Activated naive CD8-positive, alpha-beta T cell treated with anti-CD3 and anti-CD28 coated beads, Interleukin-2, amount 50 U/mL, for 24 hours (primary cell): ENCODE data around the gene ITK.

Experiments
- ATAC-seq: fragments of 150-1000 bp; cut with Tn5 transposase; one replicate; pipeline ENCODE4 v1.10.0; 2021
- DNase-seq: peaks from one replicate; pipeline ENCODE4 v3.0.0; 2021
- H3K27ac Mint-ChIP-seq: one replicate; pipeline ENCODE4 v1.8.0; 2021; ENCODE audit warnings: mild to moderate bottlenecking, mixed read lengths
- H3K27me3 Mint-ChIP-seq: one replicate; pipeline ENCODE4 v1.8.0; 2021; ENCODE audit warnings: mixed read lengths
- H3K36me3 Mint-ChIP-seq: one replicate; pipeline ENCODE4 v1.8.0; 2021; ENCODE audit warnings: low read depth, mixed read lengths
- H3K4me1 Mint-ChIP-seq: one replicate; pipeline ENCODE4 v1.8.0; 2021; ENCODE audit warnings: mixed read lengths
- H3K4me3 Mint-ChIP-seq: one replicate; pipeline ENCODE4 v1.8.0; 2021; ENCODE audit warnings: mild to moderate bottlenecking, moderate library complexity, mixed read lengths
- H3K9me3 Mint-ChIP-seq: one replicate; pipeline ENCODE4 v1.8.0; 2021; ENCODE audit warnings: mixed read lengths

ITK gene

DNA sequence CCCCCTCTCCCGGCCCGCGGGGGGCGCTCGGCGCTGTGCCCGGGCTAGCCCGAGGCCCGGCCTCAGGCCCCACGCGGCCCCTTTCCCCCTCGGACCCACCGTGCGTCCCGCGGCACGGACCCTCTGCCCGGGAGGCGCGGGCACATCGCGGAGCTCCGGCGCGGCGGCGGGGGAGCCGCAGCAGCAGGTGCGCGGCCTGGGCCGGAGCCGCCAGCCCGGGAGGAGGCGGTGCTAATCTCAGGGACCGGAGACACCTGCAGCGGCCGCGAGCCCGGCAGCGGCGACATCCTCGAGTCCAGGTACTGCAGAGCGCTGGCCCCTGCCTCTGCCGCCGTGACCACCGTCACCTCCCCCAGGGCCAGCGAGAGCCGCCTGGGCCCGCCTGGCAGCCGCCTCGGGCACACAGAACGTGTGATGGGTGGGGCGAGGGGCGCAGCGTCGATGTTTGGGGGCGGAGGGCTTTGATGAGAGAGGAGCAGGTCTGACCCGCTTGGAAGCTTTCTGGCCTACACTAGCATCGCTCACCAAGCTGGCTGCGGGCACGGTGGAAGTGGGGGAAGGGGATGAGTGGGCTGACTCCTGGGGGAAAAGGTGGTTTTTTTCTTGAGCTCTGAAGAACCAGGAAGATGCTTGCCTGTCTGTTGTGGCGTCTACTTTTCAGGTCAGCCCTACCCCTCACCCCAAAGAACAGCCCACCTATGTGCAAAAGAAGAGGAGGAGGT is 85.8 kb downstream of the ITK start:
- H3K4me3 Mint-ChIP-seq = peak overlapping the region; percentile 90
- ATAC-seq (peak; percentile 18), DNase-seq (peak; percentile 66)
- peaks cover 70% of the 10 kb centered on the region for H3K4me1 Mint-ChIP-seq
- H3K9me3 Mint-ChIP-seq = no peaks in the 10 kb centered on the region
- H3K27me3 Mint-ChIP-seq = no peaks in the 10 kb centered on the region
- H3K36me3 Mint-ChIP-seq = peaks cover 32% of the 10 kb centered on the region
- peak overlapping the region; percentile 94 for H3K27ac Mint-ChIP-seq

DNA sequence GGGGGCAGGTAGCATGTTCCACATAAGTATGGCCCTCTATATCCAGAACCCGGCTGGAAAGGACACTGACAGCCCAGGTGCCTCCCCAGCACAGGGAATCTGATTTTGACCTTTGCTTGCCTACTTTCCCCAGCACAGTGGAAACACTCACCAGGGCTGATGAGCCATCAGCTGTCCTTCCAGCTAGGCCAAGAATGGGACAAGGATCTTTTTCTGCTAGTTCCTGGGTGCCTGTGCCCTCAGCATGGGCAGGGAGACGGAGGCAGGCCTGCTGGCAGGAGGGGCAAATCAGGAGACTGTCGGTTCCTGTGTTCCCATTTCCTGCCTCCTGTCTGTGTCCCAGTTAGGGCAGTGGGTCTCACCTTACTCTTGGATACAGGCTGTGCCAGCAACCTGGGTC is 86.4 kb downstream of the ITK start:
- H3K36me3 Mint-ChIP-seq = peaks cover 34% of the 10 kb centered on the region
- ATAC-seq (no peak), DNase-seq (no peak)
- no peaks in the 10 kb centered on the region for H3K9me3 Mint-ChIP-seq
- peak overlapping the region; percentile 94 for H3K27ac Mint-ChIP-seq
- H3K4me1 Mint-ChIP-seq = peaks cover 74% of the 10 kb centered on the region
- H3K4me3 Mint-ChIP-seq = peak overlapping the region; percentile 90
- no peaks in the 10 kb centered on the region for H3K27me3 Mint-ChIP-seq

DNA sequence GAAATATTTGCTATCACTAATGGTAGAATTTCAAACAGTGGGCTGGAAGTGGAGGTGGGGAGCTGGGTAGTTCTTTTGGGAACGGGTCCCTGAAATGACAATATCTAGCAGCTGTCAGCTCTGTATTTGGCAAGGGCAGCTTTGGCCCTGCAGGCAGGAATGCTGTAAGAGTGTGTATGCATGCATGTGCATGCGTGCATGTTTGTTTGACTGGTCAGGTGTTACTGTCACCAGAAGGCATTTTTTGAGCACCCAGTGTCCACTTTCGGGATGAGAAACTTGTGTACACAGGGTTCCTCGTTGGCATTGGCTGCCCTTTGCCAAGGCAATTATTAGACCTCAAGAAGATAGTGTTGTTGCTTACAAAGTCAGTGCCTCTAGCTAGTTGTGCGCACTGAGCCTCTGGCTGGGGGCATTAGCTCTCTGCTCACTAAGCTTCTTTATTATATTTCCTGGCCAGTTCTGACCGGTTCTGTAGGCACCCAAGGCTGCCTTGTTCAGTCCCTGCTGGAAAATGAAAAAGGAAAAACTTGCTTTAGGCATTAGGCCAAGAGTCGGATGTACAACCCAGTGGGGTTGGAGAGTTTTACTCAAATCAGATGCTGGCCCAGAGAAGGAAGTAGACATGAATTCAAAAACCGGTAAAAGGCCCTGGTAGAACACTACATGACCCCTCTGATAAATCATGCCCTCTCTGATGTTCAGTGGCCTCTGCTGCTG is 87.3 kb downstream of the ITK start:
- Mint-ChIP-seq H3K27ac (peak overlapping the region; percentile 94), H3K27me3 (no peaks in the 10 kb centered on the region), H3K36me3 (peaks cover 34% of the 10 kb centered on the region), H3K4me3 (peak overlapping the region; percentile 90), H3K9me3 (no peaks in the 10 kb centered on the region), H3K4me1 (peaks cover 81% of the 10 kb centered on the region)
- no peak for ATAC-seq
- DNase-seq = no peak

DNA sequence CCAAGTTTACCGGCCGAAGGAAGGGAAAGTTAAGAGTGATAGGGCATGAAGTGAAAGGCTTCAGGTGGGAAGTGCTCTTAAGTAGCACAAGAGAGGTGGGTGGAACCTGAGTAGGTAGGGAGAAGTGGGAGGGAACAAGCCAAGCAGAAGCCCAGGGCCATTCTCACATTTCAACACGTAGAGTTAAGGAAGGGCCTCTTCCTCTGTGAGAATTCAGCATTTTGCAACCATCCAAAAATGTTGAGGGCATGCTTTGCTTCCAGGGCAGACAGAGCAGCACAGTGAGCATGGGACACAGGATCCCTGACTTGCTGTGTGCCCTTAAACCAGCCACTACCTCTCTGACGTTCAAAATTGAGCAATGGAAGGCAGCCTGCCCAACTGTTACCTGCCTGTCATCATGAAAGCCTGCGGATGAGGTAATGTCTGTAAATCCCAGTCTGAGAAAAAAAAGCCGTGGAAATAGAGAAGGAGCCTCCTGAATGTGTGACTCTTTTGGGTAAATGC is 88.6 kb downstream of the ITK start:
- H3K9me3 Mint-ChIP-seq = no peaks in the 10 kb centered on the region
- peak overlapping the region; percentile 94 for H3K27ac Mint-ChIP-seq
- peaks cover 37% of the 10 kb centered on the region for H3K36me3 Mint-ChIP-seq
- H3K4me1 Mint-ChIP-seq = peaks cover 81% of the 10 kb centered on the region
- DNase-seq (no peak), ATAC-seq (no peak)
- no peaks in the 10 kb centered on the region for H3K27me3 Mint-ChIP-seq
- peak overlapping the region; percentile 90 for H3K4me3 Mint-ChIP-seq

DNA sequence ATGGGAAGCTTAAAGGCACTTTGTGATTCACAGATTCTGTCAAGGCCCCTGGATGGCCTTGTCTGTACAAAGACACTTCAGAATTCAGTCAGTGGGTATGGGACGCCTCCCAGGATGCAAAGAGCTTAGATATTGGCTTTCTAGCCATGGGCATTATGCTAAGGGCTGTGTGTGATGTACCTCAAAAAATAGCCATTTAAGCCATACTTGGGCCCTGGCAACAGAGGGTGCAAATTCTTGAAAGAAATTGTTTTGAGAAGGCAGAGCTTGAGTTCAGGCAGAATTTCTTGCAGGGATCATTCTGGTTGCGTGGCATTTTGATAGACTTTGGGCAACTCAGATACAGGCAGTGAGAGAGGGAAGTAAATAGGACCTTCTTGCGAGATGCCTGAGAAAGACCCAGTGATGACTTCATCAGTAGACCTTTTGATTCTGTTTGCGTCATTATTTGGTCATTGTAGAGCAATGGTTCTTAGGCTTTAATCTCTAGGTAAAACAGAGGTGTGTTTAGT is 89.2 kb downstream of the ITK start:
- H3K4me3 Mint-ChIP-seq = peak overlapping the region; percentile 90
- H3K4me1 Mint-ChIP-seq = peaks cover 80% of the 10 kb centered on the region
- H3K27me3 Mint-ChIP-seq = no peaks in the 10 kb centered on the region
- peaks cover 40% of the 10 kb centered on the region for H3K36me3 Mint-ChIP-seq
- peak overlapping the region; percentile 94 for H3K27ac Mint-ChIP-seq
- peak; percentile 26 for ATAC-seq
- no peak for DNase-seq
- H3K9me3 Mint-ChIP-seq = no peaks in the 10 kb centered on the region

DNA sequence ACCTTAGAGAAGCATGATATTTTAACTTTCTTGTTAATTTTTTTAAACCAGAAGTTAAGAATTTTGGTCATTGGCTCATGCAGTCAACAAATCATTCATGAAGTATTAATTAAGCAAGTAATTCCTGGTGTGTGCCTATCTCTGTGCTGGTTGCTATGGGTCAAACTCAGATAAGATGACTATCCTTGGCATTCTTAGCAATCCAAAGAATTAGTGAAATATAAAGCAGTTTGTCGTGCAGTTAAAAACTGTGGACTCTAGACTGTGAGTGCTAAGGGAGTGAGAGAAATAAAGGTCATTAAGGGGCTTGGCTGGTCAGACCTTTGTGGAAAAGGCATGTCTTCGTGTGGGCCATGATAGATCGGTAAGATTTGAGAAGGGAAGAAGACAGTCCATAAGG is 90.1 kb downstream of the ITK start:
- ATAC-seq = no peak
- H3K9me3 Mint-ChIP-seq = no peaks in the 10 kb centered on the region
- peaks cover 77% of the 10 kb centered on the region for H3K4me1 Mint-ChIP-seq
- H3K27ac Mint-ChIP-seq = peak overlapping the region; percentile 94
- H3K4me3 Mint-ChIP-seq = peak overlapping the region; percentile 90
- H3K27me3 Mint-ChIP-seq = no peaks in the 10 kb centered on the region
- peaks cover 40% of the 10 kb centered on the region for H3K36me3 Mint-ChIP-seq
- DNase-seq = no peak

DNA sequence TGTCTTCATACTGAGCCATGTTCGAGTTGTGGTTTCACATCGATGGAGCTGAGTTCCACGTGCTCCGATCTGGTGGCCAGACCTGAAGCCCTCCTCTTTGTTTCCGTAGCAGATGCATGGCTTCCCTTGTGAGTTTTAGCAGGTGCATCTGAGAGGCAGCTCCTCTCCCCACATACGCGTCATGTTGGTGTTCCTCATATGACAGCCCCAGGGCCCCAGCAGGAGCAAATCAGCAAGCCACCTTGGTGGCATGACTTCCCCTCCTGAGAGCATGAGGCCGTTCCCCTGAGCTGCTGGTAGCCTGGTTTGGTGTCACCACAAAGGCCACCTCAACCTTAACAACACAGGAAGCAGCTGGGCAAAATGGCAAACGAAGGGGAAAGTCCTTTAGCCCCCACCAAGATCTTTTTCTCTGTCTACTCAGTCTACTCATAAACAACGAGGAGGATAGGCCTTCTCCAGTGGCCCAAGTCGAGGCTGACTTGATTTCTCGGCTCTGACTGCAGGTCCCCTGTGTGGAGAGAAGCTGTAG is 91.2 kb downstream of the ITK start:
- ATAC-seq (peak; percentile 90), DNase-seq (peak; percentile 84)
- no peaks in the 10 kb centered on the region for H3K27me3 Mint-ChIP-seq
- no peaks in the 10 kb centered on the region for H3K9me3 Mint-ChIP-seq
- H3K4me3 Mint-ChIP-seq = peak overlapping the region; percentile 90
- H3K27ac Mint-ChIP-seq = peak overlapping the region; percentile 94
- peaks cover 87% of the 10 kb centered on the region for H3K4me1 Mint-ChIP-seq
- H3K36me3 Mint-ChIP-seq = peaks cover 45% of the 10 kb centered on the region

DNA sequence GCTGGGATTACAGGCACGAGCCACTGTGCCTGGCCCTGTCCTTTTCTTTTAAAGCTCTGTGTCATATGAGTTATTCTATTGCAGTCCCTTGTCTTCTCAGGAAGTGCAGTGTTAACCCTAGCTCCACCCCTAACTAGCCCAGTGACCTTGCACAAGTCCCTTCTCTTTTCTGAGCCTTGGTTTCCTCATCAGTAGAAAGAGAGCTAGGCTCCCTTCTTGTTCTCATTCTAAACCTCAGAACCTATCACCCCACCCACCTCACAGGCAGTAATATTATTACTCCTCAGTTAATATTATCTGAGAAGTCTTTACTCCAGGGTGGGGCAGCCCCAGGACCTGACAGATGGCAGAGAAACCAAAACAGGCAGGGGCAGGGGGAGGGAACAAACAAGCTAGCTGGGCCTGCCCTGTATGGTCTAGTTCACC is 92.5 kb downstream of the ITK start:
- ATAC-seq = peak; percentile 49
- no peaks in the 10 kb centered on the region for H3K9me3 Mint-ChIP-seq
- H3K36me3 Mint-ChIP-seq = peaks cover 43% of the 10 kb centered on the region
- H3K4me1 Mint-ChIP-seq = peaks cover 90% of the 10 kb centered on the region
- no peaks in the 10 kb centered on the region for H3K27me3 Mint-ChIP-seq
- H3K27ac Mint-ChIP-seq = peak overlapping the region; percentile 94
- H3K4me3 Mint-ChIP-seq = peak overlapping the region; percentile 90
- DNase-seq = no peak

DNA sequence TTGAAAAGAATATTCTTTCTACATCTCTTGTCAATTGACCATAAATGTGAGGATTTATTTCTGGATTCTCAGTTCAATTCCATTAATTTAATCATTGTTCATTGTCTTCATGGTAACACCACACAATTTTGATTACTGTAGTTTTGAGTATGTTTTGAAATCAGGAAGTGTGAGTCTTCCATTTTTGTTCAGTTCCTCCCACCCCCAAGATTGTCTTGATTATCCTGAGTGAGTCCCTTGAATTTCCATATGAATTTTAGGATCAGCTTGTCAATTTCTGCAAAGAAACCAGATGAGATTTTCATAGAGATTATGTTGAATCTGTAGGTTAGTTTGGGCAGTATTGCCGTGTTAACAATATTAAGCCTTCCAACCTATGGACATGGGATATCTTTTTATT is 94.8 kb downstream of the ITK start:
- Mint-ChIP-seq H3K36me3 (peaks cover 34% of the 10 kb centered on the region), H3K4me1 (peaks cover 90% of the 10 kb centered on the region), H3K4me3 (no peak overlapping the region), H3K27ac (peak overlapping the region; percentile 59), H3K27me3 (no peaks in the 10 kb centered on the region), H3K9me3 (no peaks in the 10 kb centered on the region)
- DNase-seq (no peak), ATAC-seq (no peak)

DNA sequence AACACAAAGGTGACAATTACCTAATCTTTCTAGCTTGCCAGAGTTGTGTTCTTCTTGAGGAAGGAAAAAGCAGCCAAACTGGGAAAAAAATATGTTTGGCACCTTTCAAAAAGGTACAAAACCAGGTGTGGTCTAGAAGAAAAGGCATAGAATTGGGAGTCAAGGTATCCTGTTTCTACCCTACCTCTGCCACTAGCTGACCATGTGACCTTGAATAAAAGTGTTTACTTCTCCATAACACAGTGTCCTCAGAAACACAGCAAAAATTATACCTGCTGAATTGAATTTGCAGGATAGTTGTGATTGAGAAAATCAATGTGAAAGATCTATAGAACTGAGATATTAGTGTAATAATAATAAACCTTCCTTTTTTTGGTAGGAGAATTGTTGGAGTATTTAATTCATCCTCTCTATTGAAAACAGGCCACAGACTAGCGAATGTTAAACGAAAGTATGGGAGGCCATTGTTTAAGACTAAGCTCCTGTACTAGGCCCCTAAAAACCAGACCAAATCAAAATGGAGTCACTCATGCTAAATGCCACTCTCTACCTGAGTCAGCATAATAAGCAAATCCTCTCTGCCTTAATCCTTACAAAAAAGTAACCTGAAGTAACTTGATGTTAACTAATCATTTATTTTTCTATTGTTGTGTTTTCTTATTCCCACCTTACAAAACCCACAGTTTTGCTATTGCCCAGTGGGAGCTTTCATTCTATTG is 97.8 kb downstream of the ITK start:
- ATAC-seq = no peak
- no peak for DNase-seq
- H3K27me3 Mint-ChIP-seq = no peaks in the 10 kb centered on the region
- peaks cover 39% of the 10 kb centered on the region for H3K36me3 Mint-ChIP-seq
- H3K4me3 Mint-ChIP-seq = no peak overlapping the region
- H3K4me1 Mint-ChIP-seq = peaks cover 91% of the 10 kb centered on the region
- H3K27ac Mint-ChIP-seq = peak overlapping the region; percentile 31
- H3K9me3 Mint-ChIP-seq = peaks cover 13% of the 10 kb centered on the region

DNA sequence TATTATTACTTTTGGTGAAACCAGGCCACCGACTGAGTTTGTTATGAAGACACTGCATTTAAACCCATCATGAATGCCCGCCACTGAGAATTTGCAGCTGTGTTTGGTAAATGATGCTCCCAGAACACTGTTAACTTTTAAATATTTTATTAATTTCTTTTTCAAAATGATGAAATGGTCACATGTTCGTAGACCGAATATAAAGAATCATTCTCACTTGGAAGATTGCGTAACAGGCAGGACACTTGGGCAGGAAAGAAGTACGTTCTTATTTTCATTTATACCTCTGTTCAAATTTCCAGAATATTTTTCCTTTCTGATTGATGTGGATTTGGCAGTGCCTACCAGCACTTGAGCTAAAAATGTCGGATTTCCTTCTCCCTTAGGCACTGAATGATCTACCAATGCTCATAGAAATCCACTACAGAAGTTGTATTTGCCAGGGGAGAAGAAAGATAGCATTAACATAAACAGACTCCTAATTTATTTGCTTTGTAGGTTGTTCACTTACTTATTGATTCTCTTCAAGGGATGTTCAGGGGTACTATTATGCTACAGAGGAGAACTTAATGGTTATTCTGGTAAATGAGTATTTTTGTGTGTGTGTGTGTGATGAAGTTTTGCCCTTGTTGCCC is 99.1 kb downstream of the ITK start:
- Mint-ChIP-seq H3K27me3 (no peaks in the 10 kb centered on the region), H3K4me3 (peak overlapping the region; percentile 1), H3K4me1 (peaks cover 91% of the 10 kb centered on the region), H3K9me3 (peaks cover 13% of the 10 kb centered on the region), H3K27ac (peak overlapping the region; percentile 85), H3K36me3 (peaks cover 34% of the 10 kb centered on the region)
- no peak for DNase-seq
- no peak for ATAC-seq

DNA sequence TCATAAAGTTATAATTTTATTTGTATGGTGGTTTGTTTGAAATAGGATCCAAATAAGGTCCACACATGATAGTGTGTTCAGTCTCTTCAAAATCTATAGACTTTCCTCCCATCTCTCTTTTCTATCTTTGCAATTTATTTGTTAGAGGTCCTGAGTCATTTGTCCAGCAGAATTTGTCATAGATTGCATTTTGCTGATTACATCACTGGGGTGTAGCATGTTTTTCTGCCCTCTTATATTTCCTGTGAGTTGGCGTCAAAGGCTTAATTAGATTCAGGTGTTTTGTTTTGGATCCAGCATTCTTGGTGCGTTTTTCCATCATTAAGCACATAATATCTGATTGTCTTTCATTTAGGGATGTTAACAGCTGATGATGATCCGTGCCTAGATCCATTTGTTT is 100.3 kb downstream of the ITK start:
- Mint-ChIP-seq H3K27me3 (no peaks in the 10 kb centered on the region), H3K4me3 (peak overlapping the region; percentile 5), H3K27ac (peak overlapping the region; percentile 85), H3K36me3 (peaks cover 42% of the 10 kb centered on the region), H3K9me3 (peaks cover 13% of the 10 kb centered on the region), H3K4me1 (peaks cover 94% of the 10 kb centered on the region)
- no peak for DNase-seq
- no peak for ATAC-seq

DNA sequence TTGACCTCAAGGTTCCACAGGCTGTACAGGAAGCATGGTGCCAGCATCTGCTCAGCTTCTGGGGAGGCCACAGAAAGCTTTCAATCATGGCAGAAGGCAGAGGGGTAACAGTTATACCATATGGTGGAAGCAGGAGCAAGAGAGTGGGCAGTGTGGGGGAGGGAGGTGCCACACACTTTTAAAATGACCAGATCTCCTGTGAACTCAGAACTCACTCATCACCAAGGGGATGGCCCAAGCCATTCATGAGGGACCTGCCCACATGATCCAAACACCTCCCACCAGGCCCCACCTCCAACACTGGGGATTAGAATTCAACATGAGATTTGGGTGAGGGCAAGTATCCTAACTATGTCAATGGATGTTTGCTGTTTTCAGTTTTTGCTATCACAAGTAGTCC is 101.5 kb downstream of the ITK start:
- no peak for ATAC-seq
- no peaks in the 10 kb centered on the region for H3K27me3 Mint-ChIP-seq
- peaks cover 13% of the 10 kb centered on the region for H3K9me3 Mint-ChIP-seq
- H3K27ac Mint-ChIP-seq = peak overlapping the region; percentile 85
- no peak for DNase-seq
- H3K4me1 Mint-ChIP-seq = peaks cover 85% of the 10 kb centered on the region
- peaks cover 42% of the 10 kb centered on the region for H3K36me3 Mint-ChIP-seq
- H3K4me3 Mint-ChIP-seq = no peak overlapping the region

DNA sequence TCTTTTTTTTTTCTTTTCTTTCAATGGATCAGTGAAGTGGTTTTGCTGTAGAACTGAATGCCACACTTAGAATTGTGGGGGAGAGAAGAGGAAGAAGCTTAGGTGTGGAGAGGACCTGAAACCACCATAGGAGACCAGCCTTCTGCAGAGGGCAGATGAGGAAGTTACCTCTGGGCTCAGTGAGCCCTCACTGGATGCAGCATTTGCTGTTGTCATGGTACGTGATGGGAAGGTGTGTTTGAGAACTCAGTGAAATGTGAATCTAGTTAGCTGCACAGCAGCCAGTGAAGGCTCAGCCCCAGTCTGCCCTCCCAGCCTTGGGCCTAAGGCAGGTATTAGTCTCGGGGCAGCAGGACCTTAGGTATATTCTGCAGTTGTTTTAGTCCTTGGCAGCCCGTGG is 102.8 kb downstream of the ITK start:
- DNase-seq (no peak), ATAC-seq (peak; percentile 59)
- H3K4me1 Mint-ChIP-seq = peaks cover 84% of the 10 kb centered on the region
- H3K27ac Mint-ChIP-seq = peak overlapping the region; percentile 85
- H3K36me3 Mint-ChIP-seq = peaks cover 50% of the 10 kb centered on the region
- H3K4me3 Mint-ChIP-seq = no peak overlapping the region
- peaks cover 13% of the 10 kb centered on the region for H3K9me3 Mint-ChIP-seq
- H3K27me3 Mint-ChIP-seq = no peaks in the 10 kb centered on the region
